Lower leg skin (tissue), 3 donors: Measurements from ENCODE around the gene CFAP65.

Experiments used
- CTCF ChIP-seq, 3 donors: fragments of 450-650 bp; IDR thresholded peaks; one replicate each; pipeline ENCODE4 v1.5.1; 2016; ENCODE audit warnings: antibody characterized with exemption in 3 of 3, mild to moderate bottlenecking in 3 of 3, moderate library complexity in 2 of 3
- POLR2A ChIP-seq, 2 donors: fragments of 450-650 bp; IDR thresholded peaks; one replicate each; pipeline ENCODE4 v1.6.1; 2016 to 2017; ENCODE audit warnings: antibody characterized with exemption in 2 of 2, mild to moderate bottlenecking in 1 of 2, moderate library complexity in 1 of 2

GRCh38 chr2:218983934-218984238, 57.4 kb downstream of the CFAP65 start:
- no peak for TF ChIP-seq CTCF (IDR thresholded peaks at IDR 0.05)
- TF ChIP-seq POLR2A (IDR thresholded peaks at IDR 0.05) = no peak
